Neuronal stem cell (in vitro differentiated cells): ENCODE measurements around the gene SCMH1.

Experiments
- DNase-seq: peaks from one replicate; pipeline ENCODE4 v3.0.0-alpha.2; 2013; ENCODE audit warnings: low spot score
- H2AFZ ChIP-seq: one replicate; pipeline ENCODE4 v1.6.1; 2013; ENCODE audit warnings: mild to moderate bottlenecking, low read length, inconsistent platforms
- H2AK5ac ChIP-seq: 2 replicates; pipeline ENCODE4 v1.6.1; 2013; ENCODE audit warnings: low read depth, mild to moderate bottlenecking, inconsistent platforms, low read length, moderate library complexity, mixed read lengths
- H2BK120ac ChIP-seq: 2 replicates; pipeline ENCODE4 v1.6.1; 2013; ENCODE audit warnings: low read depth, mild to moderate bottlenecking, inconsistent platforms, low read length, moderate library complexity, mixed read lengths
- H2BK12ac ChIP-seq: one replicate; pipeline ENCODE4 v1.6.1; 2013; ENCODE audit warnings: low read length, inconsistent platforms
- H2BK15ac ChIP-seq: 2 replicates; pipeline ENCODE4 v1.6.1; 2013; ENCODE audit warnings: mild to moderate bottlenecking, low read length, inconsistent platforms, mixed read lengths
- H2BK5ac ChIP-seq: one replicate; pipeline ENCODE4 v1.6.1; 2013; ENCODE audit warnings: inconsistent platforms, mild to moderate bottlenecking, low read length, moderate library complexity
- H3K14ac ChIP-seq: one replicate; pipeline ENCODE4 v1.6.1; 2013; ENCODE audit warnings: low read length, inconsistent platforms
- H3K18ac ChIP-seq: 2 replicates; pipeline ENCODE4 v1.6.1; 2013; ENCODE audit warnings: low read length, inconsistent platforms
- H3K23ac ChIP-seq: 2 replicates; pipeline ENCODE4 v1.6.1; 2013; ENCODE audit warnings: low read depth, mild to moderate bottlenecking, mixed read lengths, low read length, inconsistent platforms; ENCODE audit not compliant: poor library complexity
- H3K27ac ChIP-seq: replicated peaks from 3 replicates; pipeline ENCODE4 v1.5.1; 2013; ENCODE audit warnings: low read length, inconsistent platforms
- H3K27me3 ChIP-seq, 3 experiments: 2 replicates each; pipeline ENCODE4 v1.6.1; 2013; ENCODE audit warnings: low read length in 3 of 3, mild to moderate bottlenecking in 2 of 3, inconsistent platforms in 1 of 3, low read depth in 1 of 3, mixed read lengths in 1 of 3, moderate library complexity in 1 of 3; ENCODE audit not compliant: control insufficient read depth in 3 of 3, insufficient read depth in 3 of 3
- H3K36me3 ChIP-seq, 2 donors: replicated peaks in 1 of 2; 2 replicates each; pipeline ENCODE4 v1.6.1; 2013; ENCODE audit warnings: low read length in 2 of 2; ENCODE audit not compliant: control insufficient read depth in 2 of 2, insufficient read depth in 2 of 2
- H3K4ac ChIP-seq: 2 replicates; pipeline ENCODE4 v1.6.1; 2013; ENCODE audit warnings: inconsistent platforms, mild to moderate bottlenecking, low read length, moderate library complexity
- H3K4me1 ChIP-seq, 2 donors: 1 replicate in 1 of 2; 2 replicates in 1 of 2; pipeline ENCODE4 v1.6.1; 2013; ENCODE audit warnings: low read length in 2 of 2, low read depth in 1 of 2; ENCODE audit not compliant: control insufficient read depth in 2 of 2, insufficient read depth in 1 of 2
- H3K4me2 ChIP-seq: one replicate; pipeline ENCODE4 v1.6.1; 2013; ENCODE audit warnings: mild to moderate bottlenecking, low read length, inconsistent platforms; ENCODE audit not compliant: insufficient read depth, poor library complexity, severe bottlenecking
- H3K4me3 ChIP-seq, 2 donors: 2 replicates each; pipeline ENCODE4 v1.5.1; 2013; ENCODE audit warnings: low read length in 2 of 2, mild to moderate bottlenecking in 2 of 2, inconsistent platforms in 1 of 2, moderate library complexity in 1 of 2
- H3K79me1 ChIP-seq: one replicate; pipeline ENCODE4 v1.6.1; 2013; ENCODE audit warnings: low read depth, mild to moderate bottlenecking, inconsistent platforms, low read length, moderate library complexity
- H3K9ac ChIP-seq: one replicate; pipeline ENCODE4 v1.6.1; 2013; ENCODE audit warnings: mild to moderate bottlenecking, low read depth, low read length, inconsistent platforms; ENCODE audit not compliant: poor library complexity
- H3K9me3 ChIP-seq, 2 donors: replicated peaks in 1 of 2; 2 replicates each; pipeline versions ENCODE3 to v1.6.1; 2013; ENCODE audit warnings: low read length in 2 of 2, mild to moderate bottlenecking in 2 of 2, inconsistent platforms in 1 of 2, low read depth in 1 of 2, mixed read lengths in 1 of 2, moderate library complexity in 1 of 2; ENCODE audit not compliant: control insufficient read depth in 2 of 2, insufficient read depth in 1 of 2
- H4K8ac ChIP-seq: one replicate; pipeline ENCODE4 v1.6.1; 2013; ENCODE audit warnings: low read depth, mild to moderate bottlenecking, inconsistent platforms, low read length, moderate library complexity
- H4K91ac ChIP-seq: one replicate; pipeline ENCODE4 v1.6.1; 2013; ENCODE audit warnings: low read length, low read depth, mild to moderate bottlenecking, inconsistent platforms; ENCODE audit not compliant: poor library complexity
- WGBS, 2 donors: extraction: QIAGEN DNeasy Blood & Tissue Kit; methylation state at CpG; one replicate each; pipeline ENCODE4 v1.1.7; 2013; ENCODE audit warnings: missing lambda C conversion rate in 2 of 2, mixed read lengths in 1 of 2; ENCODE audit not compliant: insufficient read length in 2 of 2, insufficient replicate concordance in 1 of 2; ENCODE audit errors: extremely low coverage in 2 of 2; 5-methylcytosine and 5-hydroxymethylcytosine counted together

Gene SCMH1

DNA sequence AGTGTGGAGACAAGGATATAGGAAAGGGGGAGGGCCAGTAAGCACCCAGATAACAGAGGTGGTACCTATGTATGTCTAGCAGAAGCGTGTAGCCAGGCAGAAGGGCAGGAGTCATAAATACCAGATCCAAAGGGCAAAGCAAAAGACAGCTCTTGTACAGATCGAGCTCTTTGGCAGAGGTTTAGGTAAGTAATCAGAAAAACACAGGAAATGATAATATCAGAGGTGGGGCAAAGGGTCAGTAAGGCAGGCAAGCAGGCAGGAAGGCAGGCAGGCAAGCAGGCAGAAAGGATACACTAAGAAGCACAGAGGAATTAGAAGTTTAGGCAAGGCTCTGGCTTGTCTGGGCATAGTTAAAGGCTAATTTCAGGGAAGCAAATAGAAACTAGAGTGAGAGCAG lies 197.9 kb downstream of the SCMH1 start:
- H3K9me3 ChIP-seq: no peaks in the 10 kb centered on the region
- no peak overlapping the region for H2BK15ac ChIP-seq

DNA sequence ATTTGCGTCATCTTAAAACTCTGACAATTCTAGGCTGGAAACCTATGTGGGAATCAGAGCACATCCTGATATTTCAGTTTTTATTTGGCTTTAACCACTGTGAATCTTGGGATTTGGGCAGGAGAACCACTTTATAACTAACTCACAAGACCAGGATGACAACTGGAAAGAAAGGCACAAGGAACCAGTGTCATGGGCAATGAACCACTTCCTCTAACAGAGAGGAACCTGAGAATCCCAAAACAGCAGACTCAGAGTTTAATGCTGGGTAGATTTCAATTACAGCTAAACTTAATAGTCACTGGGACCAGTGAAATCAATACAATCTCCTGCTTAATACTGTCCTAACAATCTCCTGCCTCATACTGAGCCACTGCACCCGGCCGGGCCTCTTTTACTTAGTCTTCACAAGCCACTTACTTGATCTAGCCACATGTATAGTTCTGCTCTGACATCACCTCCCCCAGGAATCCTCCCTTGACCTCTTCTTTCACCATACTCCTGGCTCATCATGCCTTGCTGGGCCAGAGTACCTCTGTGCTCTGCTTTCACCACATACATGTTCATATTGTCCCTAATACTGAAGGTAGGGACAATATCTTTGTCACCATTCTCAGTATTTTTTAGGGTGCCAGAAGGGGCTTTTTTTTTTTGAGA lies 200.4 kb downstream of the SCMH1 start:
- Histone ChIP-seq H3K4me3 (no peak overlapping the region), H2BK12ac (no peak overlapping the region), H3K79me1 (no peaks in the 10 kb centered on the region), H2BK120ac (no peak overlapping the region), H3K36me3 (peaks cover 25 to 86% of the 10 kb centered on the region in 2 donors), H3K23ac (no peak overlapping the region), H3K14ac (no peak overlapping the region), H3K18ac (no peak overlapping the region), H4K91ac (no peak overlapping the region), H3K4me1 (peaks cover 0 to 2% of the 10 kb centered on the region in 2 donors), H2BK5ac (no peak overlapping the region), H2AK5ac (no peak overlapping the region), H4K8ac (no peak overlapping the region), H3K27me3 (no peaks in the 10 kb centered on the region), H3K9ac (no peak overlapping the region), H2BK15ac (no peak overlapping the region), H3K4ac (no peak overlapping the region), H3K4me2 (no peak overlapping the region), H2AFZ (no peak overlapping the region), H3K27ac (no peak overlapping the region), H3K9me3 (no peaks in the 10 kb centered on the region)
- DNase-seq: no peak
- no CpG with 5 or more reads among the region's 3 CpGs for WGBS, 2 donors

More for the DNA sequence above, 197.9 kb downstream of the SCMH1 start:
- H3K4me1 ChIP-seq: peaks cover 0 to 2% of the 10 kb centered on the region in 2 donors
- H2AFZ ChIP-seq: no peak overlapping the region
- no peaks in the 10 kb centered on the region for H3K79me1 ChIP-seq
- H4K91ac ChIP-seq: no peak overlapping the region
- no peak overlapping the region for H3K4me3 ChIP-seq
- no peak overlapping the region for H3K23ac ChIP-seq
- H4K8ac ChIP-seq: no peak overlapping the region
- no peak overlapping the region for H3K9ac ChIP-seq
- no peak overlapping the region for H3K14ac ChIP-seq
- DNase-seq: no peak
- no peaks in the 10 kb centered on the region for H3K27me3 ChIP-seq
- no peak overlapping the region for H3K4me2 ChIP-seq
- no peak overlapping the region for H2BK12ac ChIP-seq
- WGBS, 2 donors: no CpG with 5 or more reads among the region's 2 CpGs
- no peak overlapping the region for H2BK120ac ChIP-seq
- H2AK5ac ChIP-seq: no peak overlapping the region
- H3K36me3 ChIP-seq: peaks cover 32 to 83% of the 10 kb centered on the region in 2 donors
- no peak overlapping the region for H3K4ac ChIP-seq
- H3K27ac ChIP-seq: no peak overlapping the region
- H3K18ac ChIP-seq: no peak overlapping the region
- H2BK5ac ChIP-seq: no peak overlapping the region

DNA sequence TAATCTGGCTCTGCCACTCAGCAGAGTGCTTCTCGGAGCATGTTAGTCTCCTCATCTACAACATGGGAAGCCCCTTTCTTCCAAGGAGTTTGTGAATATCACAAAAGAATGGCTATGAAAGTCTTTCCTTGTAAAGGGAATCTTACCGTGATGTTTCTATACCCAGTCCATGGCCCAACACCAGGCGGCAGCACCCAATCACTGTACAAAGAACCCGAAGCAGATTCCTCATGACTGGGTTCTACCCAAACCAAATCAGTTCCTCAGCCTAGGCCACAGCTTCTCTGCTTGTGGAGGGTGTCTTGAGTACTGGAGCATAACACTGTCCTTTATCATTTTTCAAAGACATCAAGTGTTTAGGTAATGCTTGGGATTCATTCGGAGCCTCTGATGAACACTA lies 204.0 kb downstream of the SCMH1 start:
- no peak overlapping the region for H3K23ac ChIP-seq
- H4K91ac ChIP-seq: no peak overlapping the region
- H3K27ac ChIP-seq: no peak overlapping the region
- H2BK120ac ChIP-seq: no peak overlapping the region
- H4K8ac ChIP-seq: no peak overlapping the region
- no peak overlapping the region for H2BK12ac ChIP-seq
- H3K9me3 ChIP-seq: no peaks in the 10 kb centered on the region
- H3K4me2 ChIP-seq: no peak overlapping the region
- H2AFZ ChIP-seq: no peak overlapping the region
- WGBS, 2 donors: no CpG with 5 or more reads among the region's 5 CpGs
- no peak overlapping the region for H2BK15ac ChIP-seq
- no peaks in the 10 kb centered on the region for H3K27me3 ChIP-seq
- H2AK5ac ChIP-seq: no peak overlapping the region
- H3K9ac ChIP-seq: no peak overlapping the region
- no peak overlapping the region for H3K18ac ChIP-seq
- peaks cover 12 to 89% of the 10 kb centered on the region in 2 donors for H3K36me3 ChIP-seq
- H3K4me3 ChIP-seq: no peak overlapping the region
- H3K4me1 ChIP-seq: peaks cover 0 to 2% of the 10 kb centered on the region in 2 donors
- DNase-seq: no peak
- H3K14ac ChIP-seq: no peak overlapping the region
- H3K4ac ChIP-seq: no peak overlapping the region
- H2BK5ac ChIP-seq: no peak overlapping the region
- H3K79me1 ChIP-seq: no peaks in the 10 kb centered on the region

GRCh38 chr1:41037116-41037903 lies 204.8 kb downstream of the SCMH1 start:
- no peak overlapping the region for H2BK120ac ChIP-seq
- no peak overlapping the region for H2BK15ac ChIP-seq
- H3K9ac ChIP-seq: no peak overlapping the region
- no peaks in the 10 kb centered on the region for H3K79me1 ChIP-seq
- no CpG with 5 or more reads among the region's 3 CpGs for WGBS, 2 donors
- H4K91ac ChIP-seq: no peak overlapping the region
- peaks cover 14 to 90% of the 10 kb centered on the region in 2 donors for H3K36me3 ChIP-seq
- H3K14ac ChIP-seq: no peak overlapping the region
- H4K8ac ChIP-seq: no peak overlapping the region
- H2BK12ac ChIP-seq: no peak overlapping the region
- H2BK5ac ChIP-seq: no peak overlapping the region
- H2AFZ ChIP-seq: no peak overlapping the region
- no peak overlapping the region for H3K4ac ChIP-seq
- no peak overlapping the region for H3K27ac ChIP-seq
- H3K9me3 ChIP-seq: no peaks in the 10 kb centered on the region
- no peak overlapping the region for H2AK5ac ChIP-seq
- no peak overlapping the region for H3K18ac ChIP-seq
- DNase-seq: no peak
- no peak overlapping the region for H3K4me2 ChIP-seq
- no peak overlapping the region for H3K23ac ChIP-seq
- peaks cover 0 to 2% of the 10 kb centered on the region in 2 donors for H3K4me1 ChIP-seq
- H3K27me3 ChIP-seq: no peaks in the 10 kb centered on the region
- no peak overlapping the region for H3K4me3 ChIP-seq
